Measurements from ENCODE around the gene C16orf89.
"Not testable (repeated sequence)": the region's sequence is repeated elsewhere in the genome, so short reads cannot be mapped to it uniquely, and the experiment has no call there.

Gene C16orf89

GRCh38 chr16:5065813-5066212, at the start of gene C16orf89:
TSS of gene C16orf89 (minus strand) at chr16:5065956. CDS start at chr16:5065908, 48 bp downstream.
- peak; percentile 41 for DNase-seq (ENCODE audit: low spot score)

- not testable (repeated sequence) for DNase-seq (ENCODE audit: low spot score)
Measured at GRCh38 chr16:5110933-5111332, 45.2 kb upstream of the C16orf89 start.

- no peak for DNase-seq (ENCODE audit: low spot score)
Measured at GRCh38 chr16:5108505-5109158, 42.9 kb upstream of the C16orf89 start.

GRCh38 chr16:5105039-5105438, 39.3 kb upstream of the C16orf89 start:
- DNase-seq (ENCODE audit: low spot score), result not testable (repeated sequence)

GRCh38 chr16:5103296-5104032, 37.7 kb upstream of the C16orf89 start:
- DNase-seq (ENCODE audit: low spot score), result not testable (repeated sequence)

- DNase-seq (ENCODE audit: low spot score), result not testable (repeated sequence)
Measured at GRCh38 chr16:5099174-5099573, 33.4 kb upstream of the C16orf89 start.

- DNase-seq (ENCODE audit: low spot score), result peak; percentile 54
Measured at GRCh38 chr16:5098221-5099159, 32.7 kb upstream of the C16orf89 start.

GRCh38 chr16:5097470-5098220, 31.9 kb upstream of the C16orf89 start, which contains the start of gene EEF2KMT:
TSS of gene EEF2KMT (minus strand) at chr16:5097795. CDS start at chr16:5097739, 56 bp downstream.
- peak; percentile 99 for DNase-seq (ENCODE audit: low spot score)

- peak; percentile 46 for DNase-seq (ENCODE audit: low spot score)
Measured at GRCh38 chr16:5097061-5097469, 31.3 kb upstream of the C16orf89 start.

GRCh38 chr16:5096437-5097060, 30.8 kb upstream of the C16orf89 start:
- not testable (repeated sequence) for DNase-seq (ENCODE audit: low spot score)

- not testable (repeated sequence) for DNase-seq (ENCODE audit: low spot score)
Measured at GRCh38 chr16:5095145-5095830, 29.5 kb upstream of the C16orf89 start.

- DNase-seq (ENCODE audit: low spot score), result not testable (repeated sequence)
Measured at GRCh38 chr16:5093746-5094145, 28.0 kb upstream of the C16orf89 start.

- DNase-seq (ENCODE audit: low spot score), result not testable (repeated sequence)
Measured at GRCh38 chr16:5093081-5093480, 27.3 kb upstream of the C16orf89 start.

- not testable (repeated sequence) for DNase-seq (ENCODE audit: low spot score)
Measured at GRCh38 chr16:5090592-5090991, 24.8 kb upstream of the C16orf89 start.

- DNase-seq (ENCODE audit: low spot score), result not testable (repeated sequence)
Measured at GRCh38 chr16:5089911-5090555, 24.3 kb upstream of the C16orf89 start.

- DNase-seq (ENCODE audit: low spot score), result not testable (repeated sequence)
Measured at GRCh38 chr16:5088936-5089335, 23.2 kb upstream of the C16orf89 start.

- not testable (repeated sequence) for DNase-seq (ENCODE audit: low spot score)
Measured at GRCh38 chr16:5088086-5088790, 22.5 kb upstream of the C16orf89 start.

- DNase-seq (ENCODE audit: low spot score), result not testable (repeated sequence)
Measured at GRCh38 chr16:5085716-5086115, 20.0 kb upstream of the C16orf89 start.

- DNase-seq (ENCODE audit: low spot score), result peak; percentile 39
Measured at GRCh38 chr16:5084802-5085201, 19.0 kb upstream of the C16orf89 start.
